Loucy (cell line): ENCODE results near the gene FSTL3.

Source experiments
- EZH2phosphoT487 ChIP-seq: fragments of 200-600 bp; IDR thresholded peaks from 2 replicates; pipeline ENCODE4 v1.6.1; 2018; ENCODE audit warnings: antibody characterized with exemption, mild to moderate bottlenecking, moderate library complexity, borderline replicate concordance
- TF ChIP-seq, protein P1 (sequence below): fragments of 200-600 bp; sonication (generic); conservative IDR thresholded peaks from 2 replicates; pipeline ENCODE4 v1.5.1; 2014; ENCODE audit warnings: mild to moderate bottlenecking, antibody characterized with exemption, low read length

DNA sequence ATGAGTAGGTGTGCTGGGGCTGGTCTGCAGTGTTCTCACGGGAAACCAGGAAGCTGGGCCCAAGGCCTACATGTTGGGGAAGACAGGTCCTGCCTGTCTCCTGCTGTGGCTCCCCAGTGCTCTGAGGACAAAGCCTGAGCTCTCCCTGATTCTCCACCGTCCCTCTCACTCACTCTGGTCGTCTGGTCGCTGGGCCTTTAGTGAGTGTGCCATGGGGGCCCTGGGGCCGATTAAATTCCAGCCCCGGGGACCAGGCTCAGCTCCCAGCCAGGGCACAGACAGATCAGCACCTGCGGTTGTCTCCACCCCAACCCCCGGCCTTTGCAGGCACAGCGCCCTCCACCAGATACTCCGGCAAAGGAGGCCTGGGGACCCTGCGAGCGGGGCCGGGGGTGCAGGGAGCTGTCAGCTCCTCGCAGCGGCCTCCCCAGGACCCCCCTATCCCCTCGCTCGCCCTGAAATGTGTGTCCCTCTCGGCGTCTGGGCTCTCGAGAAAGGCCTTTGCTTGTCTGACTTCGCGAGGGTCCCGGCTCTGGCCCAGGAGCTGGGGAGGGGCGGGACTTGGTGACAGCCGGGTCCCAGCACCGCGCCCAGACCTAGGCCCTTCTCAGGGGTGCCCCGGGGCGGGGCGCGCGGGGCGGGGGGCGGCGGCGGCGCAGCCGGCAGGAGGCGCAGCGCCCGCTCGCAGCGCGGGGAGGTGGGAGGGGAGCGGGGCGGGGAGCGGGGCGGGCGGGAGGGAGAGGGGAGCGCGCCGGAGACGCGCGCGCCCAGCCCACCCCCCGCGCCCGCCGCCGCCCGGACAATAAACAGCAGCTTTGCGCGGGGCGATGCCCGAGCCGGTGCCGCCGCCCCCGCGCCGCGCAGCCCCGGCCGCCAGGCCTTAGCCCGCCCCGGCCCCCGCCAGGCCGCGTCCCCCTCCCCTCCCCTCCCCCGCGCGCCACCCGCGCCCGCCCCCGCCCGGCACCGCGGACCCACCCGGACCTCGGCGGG, 32.3 kb downstream of the FSTL3 start, which contains the start of gene PALM:
- TF ChIP-seq, protein P1, sequence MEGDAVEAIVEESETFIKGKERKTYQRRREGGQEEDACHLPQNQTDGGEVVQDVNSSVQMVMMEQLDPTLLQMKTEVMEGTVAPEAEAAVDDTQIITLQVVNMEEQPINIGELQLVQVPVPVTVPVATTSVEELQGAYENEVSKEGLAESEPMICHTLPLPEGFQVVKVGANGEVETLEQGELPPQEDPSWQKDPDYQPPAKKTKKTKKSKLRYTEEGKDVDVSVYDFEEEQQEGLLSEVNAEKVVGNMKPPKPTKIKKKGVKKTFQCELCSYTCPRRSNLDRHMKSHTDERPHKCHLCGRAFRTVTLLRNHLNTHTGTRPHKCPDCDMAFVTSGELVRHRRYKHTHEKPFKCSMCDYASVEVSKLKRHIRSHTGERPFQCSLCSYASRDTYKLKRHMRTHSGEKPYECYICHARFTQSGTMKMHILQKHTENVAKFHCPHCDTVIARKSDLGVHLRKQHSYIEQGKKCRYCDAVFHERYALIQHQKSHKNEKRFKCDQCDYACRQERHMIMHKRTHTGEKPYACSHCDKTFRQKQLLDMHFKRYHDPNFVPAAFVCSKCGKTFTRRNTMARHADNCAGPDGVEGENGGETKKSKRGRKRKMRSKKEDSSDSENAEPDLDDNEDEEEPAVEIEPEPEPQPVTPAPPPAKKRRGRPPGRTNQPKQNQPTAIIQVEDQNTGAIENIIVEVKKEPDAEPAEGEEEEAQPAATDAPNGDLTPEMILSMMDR = no peak
- no peak for TF ChIP-seq EZH2phosphoT487
